HG02981 (cell line): ENCODE results near the gene SUSD4.

ENCODE experiments used
- ATAC-seq: cut with Tn5 transposase; IDR thresholded peaks from one replicate; pipeline ENCODE4 v1.9.1; 2021; ENCODE audit warnings: mild to moderate bottlenecking, moderate library complexity; ENCODE audit not compliant: unreplicated experiment

Gene SUSD4

DNA sequence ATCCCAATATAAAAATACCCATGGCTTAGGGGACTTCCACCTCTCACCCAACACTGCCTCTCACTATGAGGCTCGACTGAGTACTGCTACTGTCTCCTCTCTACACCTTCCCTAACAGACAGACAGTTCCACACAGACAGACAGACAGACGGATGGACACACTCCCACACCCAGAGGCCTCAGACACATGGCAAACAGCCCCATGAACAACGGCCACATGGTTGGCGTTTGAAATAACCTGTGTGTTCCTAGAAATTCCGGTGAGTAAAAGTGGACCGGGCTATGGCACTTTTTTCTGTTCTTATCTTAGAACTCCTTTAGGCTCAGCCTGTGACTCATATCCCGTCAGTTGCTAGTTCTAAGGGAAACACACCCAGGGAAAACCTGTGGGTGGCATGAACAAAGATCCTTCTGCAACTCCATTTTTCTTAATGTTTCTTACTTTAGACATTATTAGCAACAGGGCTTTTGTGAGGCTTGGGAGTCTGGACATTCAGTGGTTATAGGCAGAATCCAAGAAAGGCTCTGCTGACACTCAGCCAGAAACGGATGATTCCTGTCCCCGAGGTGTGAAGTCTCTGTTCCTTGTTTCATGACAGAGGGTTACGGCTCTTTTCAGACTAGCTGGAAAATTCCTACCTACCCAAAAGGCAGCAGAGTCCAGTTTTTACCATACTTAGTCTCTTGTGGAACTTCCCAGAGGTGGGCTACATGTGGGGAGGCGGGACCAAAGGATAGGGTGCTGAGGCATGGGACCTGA, 130.4 kb downstream of the SUSD4 start:
- ATAC-seq: no peak

DNA sequence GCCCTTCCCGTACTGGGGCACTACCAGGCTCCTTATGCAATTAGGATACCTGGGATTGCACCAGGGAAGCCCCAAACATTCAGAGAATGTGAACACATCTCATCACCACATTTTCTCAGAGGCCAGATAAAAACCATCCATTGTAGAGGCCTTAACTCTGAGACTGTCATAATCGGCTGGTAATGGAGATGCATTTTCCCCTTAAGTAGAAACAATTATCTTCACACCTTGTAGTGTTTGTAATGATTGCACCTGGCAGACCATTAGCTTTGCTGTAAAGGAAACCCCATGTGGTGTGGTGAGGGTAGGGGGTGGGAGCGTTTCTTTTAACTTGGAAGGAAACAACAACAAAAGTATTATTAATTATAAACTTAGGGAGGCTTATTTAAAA, 131.0 kb downstream of the SUSD4 start:
- ATAC-seq: no peak

DNA sequence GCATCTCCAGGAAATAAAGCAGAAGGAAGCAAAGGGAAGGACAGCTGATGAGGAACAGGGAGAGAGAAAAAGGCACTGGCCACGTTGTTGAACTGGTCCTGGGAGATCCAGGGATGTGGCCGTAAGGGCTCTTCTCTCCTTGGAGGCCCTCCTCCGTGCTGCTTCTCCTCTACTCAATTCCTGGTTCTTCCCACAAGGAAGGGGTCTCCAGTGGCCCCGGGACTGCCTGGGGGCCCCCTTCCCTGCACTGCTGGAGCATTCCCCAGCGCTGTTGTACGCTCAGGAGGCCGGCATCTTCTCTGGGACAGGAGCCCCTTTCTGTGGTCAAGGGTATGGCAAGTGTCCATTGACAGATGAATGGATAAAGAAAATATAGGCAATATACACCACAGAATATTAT, 132.4 kb downstream of the SUSD4 start:
- no peak for ATAC-seq

DNA sequence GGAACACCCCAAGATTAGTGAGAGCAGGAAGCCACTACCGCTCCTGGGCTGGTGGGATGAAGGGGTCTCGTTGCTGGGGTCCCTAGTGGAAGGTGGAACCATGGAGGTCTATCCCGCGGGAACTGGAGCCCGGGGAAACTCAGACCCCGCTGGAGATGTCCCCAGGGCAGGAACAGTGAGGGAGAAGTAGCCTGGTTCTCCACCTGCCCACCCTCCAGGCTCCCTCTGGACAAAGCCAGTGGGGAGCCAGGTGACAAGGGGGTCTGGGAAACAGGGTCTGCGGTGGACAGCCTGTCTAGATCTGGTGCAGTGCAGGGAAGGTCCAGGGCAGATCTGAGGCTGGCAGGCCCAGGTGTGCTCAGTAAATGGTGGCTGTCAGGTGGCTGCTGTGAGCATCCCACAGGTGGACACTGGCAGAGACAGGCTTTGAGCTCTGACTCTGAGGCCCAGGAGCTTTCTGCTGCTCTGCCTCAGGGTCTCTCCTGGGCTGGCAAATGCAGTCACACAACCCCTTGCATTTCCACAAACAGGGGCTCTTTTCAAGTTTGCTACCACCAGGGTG, 132.9 kb downstream of the SUSD4 start:
- ATAC-seq: no peak

DNA sequence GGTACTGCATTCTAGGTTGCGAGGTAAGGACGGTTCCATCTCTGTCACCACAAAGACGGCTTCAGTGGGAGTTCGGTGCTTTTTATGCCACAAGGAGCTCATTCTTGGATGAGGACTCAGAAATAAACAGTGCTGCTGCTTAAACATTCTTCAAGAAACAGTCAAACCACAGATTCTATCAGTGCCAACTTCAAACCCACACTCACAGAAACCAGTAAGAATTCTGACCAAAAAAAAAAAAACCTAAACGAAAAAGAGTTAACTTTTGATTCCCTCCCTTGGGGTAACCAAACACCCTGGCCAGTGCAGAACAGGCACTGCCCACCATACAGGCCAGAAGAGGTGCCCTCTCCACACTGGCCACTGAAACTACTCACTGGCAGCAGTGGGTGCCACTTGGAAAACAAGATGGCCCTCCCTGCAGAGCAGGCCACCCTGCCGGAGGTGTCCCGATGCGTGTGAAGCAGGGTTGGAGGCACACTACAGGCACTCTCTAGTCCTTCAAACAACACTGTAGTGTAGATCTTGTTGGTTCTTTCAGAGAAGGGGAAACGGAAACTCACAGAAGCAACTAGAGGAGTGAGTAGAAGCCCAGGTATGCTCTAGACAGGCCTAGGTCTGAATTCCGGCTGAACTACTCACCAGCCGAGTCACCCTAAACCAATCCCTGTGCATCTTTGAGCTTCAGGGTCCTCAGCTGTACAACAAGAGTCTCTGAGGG, 133.7 kb downstream of the SUSD4 start:
- ATAC-seq: no peak

DNA sequence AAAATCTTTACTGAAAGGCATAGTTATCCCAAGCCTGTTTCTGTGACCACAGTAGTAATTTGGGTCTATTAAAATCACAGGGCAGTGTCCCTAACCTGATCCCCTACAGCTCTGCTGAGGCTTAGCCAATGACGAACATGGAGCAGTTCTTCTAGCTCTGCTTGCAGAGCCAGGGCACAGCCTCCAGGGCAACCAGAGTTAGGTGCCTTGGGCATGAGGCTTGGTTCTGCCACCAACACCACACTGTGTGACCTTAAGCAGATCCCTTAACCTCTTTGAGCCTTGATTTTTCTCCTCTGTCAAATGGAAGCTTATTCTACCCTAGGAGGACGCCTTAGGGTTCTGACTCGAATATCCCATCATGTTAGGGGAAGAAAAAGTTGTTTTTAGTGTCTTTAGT, 134.2 kb downstream of the SUSD4 start:
- no peak for ATAC-seq

DNA sequence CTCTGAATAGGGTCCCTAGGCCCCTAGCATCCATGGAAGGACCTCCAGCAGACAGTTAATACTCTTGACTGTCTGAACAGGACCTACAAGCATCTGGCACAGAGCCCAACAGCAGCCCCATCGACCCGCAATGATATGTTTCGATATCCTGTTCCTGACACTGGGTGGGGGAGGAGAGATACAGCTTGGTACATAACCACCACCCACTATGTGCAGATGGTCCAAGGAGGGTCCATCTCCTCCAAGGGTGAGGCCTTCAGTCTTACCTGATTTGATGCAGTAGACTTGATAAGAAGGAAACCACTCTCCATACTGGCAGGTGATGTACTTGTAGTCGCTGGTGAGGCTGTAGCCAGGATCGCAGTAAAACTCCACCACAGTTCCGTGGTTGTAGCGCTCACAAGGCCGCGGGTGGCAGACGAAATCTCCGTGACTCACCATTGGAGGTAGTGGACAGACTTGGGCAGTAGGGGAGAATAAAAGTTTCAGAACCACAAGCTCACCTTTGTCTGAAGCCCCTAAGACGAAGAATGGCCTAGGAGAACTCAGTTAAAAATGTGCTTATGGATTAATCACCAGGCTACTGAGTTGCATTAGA, 134.9 kb downstream of the SUSD4 start:
- no peak for ATAC-seq

DNA sequence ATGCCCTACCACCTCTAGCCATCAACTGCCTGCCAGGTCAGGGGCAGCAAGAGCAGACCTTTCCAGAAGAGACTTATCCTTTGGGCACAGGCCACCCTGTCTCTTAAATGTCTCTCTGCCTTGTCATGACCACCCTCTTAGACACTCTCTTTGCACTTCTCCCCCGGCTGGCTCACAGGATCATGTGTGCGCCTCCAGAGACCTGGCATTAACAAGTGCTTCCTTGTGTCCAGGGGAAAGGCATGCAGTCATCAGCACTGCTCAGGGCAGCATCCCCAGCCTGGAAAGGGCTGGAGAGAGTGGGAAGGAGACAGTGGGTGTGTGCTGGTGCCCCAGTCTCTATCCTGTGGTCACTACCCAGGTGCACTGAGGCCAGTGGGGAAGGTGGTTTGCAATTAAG, 135.8 kb downstream of the SUSD4 start:
- no peak for ATAC-seq

DNA sequence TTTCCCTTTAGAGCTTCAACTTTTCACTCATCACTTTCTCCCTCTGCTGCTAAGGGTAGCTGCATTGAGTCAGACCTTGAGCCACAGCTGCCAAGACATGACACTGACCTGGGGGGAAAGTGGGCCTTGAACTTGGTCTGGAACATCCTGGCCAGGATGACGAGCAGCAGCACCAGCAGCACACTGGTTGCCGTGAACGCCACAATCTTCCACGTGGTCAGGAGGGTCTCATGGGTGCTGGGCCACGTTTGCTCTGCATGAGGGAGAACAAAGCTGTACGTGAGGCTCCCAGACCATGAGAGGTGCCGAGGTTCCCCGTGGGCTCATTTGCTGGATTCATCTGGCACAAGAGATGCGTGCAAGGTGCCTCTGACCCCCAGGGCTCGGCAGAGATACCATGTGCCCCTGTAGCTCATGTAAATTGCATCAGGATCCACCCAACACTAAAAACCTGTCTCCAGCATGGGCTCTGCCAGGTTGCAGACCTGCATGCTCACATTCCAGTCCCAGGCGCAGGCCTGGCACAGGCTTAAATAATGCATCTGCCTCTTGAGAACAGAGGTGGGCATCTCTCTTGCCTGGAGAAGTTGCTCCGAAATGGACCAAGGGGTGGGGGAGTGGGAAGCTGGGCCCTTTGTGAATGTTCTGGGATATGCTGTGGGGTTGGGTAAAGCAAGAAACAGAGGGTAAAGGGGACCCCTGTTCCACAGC, 136.3 kb downstream of the SUSD4 start:
- ATAC-seq: no peak

DNA sequence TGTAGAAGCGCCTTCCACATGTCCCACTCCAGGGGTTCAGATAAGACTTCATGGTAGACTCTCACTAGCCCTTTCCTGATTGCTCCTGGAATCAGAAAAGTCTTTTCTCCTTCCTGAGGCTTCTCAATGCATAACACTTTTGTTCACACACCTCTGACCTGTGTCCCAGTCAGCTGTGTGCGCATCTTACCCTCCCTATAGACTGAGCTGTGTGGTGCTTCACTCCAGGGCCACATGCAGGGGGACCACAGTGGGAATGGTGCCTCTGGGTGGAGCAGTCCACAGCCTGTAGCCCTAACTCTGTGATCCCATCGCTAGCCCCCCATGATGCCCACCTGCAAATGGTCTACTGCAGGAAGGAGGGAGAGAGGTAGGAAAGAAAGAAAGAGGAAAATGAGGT, 136.9 kb downstream of the SUSD4 start:
- no peak for ATAC-seq

DNA sequence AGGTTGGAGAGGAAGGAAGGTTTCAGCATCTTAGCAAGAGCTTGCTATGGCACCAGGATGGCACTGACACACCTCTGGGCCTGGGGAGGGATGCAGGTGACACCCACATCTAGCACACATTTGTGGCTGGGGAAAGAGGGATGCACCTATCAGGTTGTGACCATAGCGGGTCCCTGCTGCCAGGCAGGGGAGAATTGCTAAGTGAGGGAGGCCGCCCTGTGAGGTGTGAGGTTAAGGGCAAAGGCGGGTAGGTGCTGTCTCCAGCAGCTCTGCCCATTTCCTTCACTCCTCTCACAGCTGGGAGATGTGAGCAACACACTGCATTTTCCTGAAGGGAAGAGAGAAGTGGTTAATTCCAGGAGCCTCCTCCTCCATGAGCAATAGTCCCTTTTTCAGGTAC, 137.7 kb downstream of the SUSD4 start:
- no peak for ATAC-seq

DNA sequence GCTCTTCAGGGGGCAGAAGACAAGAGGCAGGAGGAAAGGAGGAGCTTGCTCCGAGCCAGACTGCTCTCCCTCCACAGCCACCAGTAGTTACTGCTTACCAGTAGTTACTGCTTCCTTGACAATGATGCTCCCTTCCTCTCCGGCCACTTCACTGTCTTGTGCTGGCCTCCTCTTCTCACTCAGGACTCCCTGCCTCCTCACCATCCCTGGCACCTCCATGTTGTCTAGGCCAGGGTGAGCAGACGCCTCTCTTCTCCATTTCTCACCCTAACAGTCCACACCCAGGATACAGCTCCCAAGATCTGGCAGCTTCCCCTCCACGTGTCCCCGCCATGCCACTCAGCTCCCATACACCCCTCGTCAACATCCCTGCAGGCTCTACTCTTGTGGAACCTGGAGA, 138.5 kb downstream of the SUSD4 start:
- ATAC-seq: no peak

DNA sequence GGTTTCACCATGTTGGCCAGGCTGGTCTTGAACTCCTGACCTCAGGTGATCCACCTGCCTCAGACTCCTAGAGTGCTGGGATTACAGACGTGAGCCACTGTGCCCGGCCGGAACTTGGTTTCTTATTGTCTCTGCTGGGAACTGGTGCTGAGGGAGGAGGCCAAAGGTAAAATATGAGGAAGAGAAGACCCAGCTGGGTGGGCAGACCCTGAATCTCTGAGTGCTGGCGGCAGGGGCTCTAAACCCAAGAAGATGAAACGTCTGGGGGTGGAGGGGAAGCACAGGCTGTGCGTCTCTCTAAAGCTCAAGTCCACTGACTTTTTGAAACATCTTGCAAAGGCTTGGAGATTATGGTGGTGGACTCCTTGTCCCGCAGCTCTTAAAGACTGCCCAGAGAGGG, 138.9 kb downstream of the SUSD4 start:
- no peak for ATAC-seq

DNA sequence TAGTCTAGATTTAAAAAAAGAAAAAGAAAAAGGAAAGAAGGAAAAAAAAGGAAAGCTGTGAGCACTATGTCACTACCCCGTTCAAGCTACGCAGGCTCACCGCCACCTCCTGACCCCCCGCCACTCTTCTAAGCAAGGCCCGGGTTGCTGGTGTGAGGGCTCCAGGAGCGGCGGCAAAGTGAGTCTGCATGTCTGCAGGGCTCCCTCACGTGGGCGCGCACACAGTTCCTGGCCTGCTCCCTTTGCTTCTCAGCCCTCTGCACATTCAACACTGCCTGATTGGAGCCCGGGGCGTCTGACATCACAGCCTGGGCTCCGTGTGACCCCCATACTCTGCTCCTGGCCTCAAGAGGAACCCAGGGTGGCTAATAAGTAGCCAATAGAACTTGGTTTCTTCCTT, 139.5 kb downstream of the SUSD4 start:
- ATAC-seq: no peak

DNA sequence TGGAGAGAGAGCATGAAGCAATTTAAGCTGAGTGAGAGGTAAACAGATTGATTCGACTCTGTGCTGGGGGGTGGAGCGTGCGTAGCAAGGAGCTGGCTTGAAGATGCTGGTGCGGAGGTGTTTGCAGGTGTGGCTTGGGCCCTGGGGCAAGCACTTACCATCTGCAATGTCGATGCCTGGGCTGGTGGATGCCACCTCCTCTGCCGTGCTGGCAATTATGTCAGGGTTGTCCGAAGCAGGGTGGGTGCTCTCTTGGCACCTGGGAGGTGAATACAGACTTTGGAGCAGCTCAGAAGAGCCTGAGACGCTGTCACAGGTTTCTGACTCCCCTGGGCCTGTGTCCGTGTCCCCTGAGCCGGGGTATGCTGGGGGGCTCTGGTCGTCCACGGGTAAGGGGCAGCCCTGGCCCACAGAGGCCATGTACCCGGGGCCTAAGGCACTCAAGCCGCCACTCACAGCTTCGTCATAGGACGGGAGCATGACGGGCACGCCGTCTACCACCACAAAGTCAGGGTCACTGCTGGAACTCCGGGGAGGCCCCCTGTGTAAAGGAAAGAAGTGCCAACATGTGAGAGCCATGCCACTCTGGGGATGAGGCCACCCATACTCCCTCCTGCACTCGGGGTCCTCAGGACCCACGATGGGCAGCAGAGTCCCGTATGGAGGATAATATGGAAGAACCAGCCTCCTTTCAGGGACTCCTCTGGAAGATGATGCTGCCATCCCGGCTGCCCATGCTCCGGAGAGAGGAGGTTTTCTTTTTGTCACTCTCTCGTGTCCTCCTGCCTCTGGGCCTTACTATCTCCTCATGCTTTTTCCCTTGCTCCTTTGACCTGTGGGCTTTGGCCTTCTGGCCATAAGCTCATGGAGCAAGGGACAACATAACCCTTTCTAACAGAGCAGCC, 140.6 kb downstream of the SUSD4 start:
- ATAC-seq: no peak

DNA sequence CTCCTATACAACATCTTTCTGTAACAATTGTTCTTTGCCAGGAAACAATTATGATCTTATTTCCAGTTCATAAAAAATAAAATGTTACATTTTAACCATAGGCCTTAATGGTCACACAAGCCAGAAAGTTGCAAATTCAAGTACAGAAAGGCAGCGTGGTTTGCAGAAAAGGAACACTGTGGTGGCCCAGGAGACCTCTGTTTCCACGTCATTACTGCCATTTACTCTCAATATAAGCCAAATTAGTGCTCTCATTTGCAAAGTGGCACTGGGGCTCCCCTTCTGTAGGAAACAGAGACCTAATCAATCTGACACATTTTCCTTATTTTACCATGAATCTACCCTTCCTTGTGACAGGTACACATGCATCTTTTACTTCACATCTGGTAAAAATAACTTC, 141.6 kb downstream of the SUSD4 start:
- ATAC-seq: no peak

DNA sequence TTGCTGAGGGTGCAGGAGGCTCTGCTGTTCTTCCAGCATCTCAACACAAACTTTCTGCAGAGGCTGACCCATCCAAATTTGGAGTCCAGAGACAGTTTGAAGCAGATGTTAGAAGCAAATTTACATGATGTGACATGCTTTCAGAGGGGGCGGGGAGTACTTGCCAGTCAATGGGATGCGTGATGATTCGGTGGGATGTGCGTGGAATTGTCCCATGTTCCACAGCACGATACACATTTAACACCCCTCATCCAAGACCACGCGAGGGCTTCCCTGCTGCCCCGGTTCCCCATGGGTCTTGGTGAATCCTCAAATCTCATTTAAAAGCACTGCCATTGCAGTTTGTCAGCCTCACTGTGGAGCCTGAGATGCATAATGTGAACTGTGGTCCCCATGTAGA, 142.3 kb downstream of the SUSD4 start:
- ATAC-seq: no peak

DNA sequence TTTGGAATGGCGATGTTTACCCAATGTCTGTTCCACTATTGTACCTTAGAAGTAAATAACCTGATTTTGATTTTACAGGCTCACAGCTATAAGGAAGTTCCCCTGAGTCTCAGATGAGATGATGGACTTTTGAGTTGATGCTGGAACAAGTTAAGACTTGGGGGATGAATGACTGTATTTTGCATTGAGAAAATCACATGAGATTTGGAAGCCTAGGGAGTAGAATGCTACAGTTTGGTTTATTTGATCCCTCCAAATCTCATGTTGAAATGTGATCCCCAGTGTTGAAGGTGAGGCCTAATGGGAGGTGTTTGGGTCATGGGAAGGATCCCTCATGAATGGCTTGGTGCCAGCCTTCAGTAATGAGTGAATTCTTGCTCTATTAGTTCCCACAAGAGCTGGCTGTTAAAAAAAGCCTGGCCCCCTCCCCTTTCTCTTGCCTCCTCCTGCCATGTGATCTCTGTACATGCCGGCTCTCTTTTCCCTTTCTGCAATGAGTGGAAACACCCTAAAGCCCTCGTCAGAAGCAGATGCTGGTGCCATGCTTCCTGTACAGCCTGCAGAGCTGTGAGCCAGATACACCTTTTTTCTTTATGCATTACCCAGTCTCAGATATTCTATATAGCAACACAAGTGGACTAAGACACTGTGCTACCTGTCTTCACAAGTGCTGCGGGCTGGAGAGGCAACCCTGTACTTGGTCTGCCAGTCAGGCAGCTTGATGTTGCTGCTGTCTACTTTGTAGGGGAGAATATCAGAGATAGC, 143.9 kb downstream of the SUSD4 start:
- no peak for ATAC-seq

DNA sequence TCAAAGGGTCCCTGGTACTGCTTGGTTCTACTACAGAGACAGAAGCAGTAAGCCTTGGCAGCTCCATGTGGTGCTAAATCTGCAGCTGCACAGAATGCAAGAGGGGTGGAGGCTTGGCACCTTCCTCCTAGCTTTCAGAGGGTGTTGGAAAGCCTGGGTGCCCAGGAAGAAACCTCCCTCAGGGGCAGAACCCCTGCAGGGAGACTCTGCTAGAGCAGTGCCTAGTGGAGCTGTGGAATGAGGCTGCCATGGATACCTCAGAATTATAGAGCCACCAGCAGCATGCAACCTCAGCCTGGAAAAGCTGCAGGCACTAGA, 144.7 kb downstream of the SUSD4 start:
- no peak for ATAC-seq

DNA sequence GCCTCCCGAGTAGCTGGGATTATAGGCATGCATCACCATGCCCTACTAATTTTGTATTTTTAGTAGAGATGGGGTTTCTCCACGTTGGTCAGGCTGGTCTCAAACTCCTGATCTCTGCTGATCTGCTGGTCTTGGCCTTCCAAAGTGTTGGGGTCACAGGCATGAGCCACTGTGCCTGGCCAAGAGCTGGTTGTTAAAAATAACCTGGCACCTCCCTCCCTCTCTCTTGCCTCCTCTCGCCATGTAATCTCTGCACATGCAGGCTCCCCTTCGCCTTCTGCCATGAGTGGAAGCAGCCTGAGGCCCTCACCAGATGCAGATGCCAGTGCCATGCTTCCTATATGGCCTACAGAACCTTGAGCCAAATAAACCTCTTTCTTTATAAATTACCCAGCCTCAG, 146.2 kb downstream of the SUSD4 start:
- no peak for ATAC-seq
